ENCODE results near the gene UCK2. TPM values are rescaled to one million over a fixed set of nuclear protein-coding genes. Genes with fewer than 3 reads are reported as not detected.

UCK2 gene
- total and polyA plus RNA-seq, 2 donors (not counting 3 experiments of a cell fraction or from before 2014, with no cell fraction given), result 62.3 to 74.7 TPM

DNA sequence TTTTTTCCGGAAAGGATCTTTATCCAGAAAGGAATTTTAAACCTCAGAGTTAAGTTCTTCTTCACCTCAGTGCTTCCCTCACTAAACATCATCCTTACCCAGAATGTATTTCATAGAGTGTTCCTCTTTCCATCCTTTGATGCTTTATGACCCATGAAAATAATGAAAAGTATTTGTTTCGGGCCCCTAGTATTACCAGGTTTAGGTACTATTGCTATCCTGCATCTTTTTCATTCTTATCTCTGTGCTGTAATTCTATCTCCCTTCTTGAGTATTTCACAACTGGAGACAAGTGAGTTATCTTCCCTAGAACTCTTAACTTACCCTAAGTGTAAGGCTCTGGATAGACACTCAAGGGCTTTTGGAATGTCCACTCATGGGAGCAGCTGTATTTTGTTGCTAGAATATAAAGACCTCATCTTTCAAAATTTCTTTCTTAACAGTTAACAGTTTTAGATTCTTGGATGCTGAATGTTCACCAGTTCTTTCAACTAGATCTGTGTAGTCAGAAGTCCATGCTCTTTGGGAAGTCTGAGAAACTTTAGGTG, 26.2 kb downstream of the UCK2 start:
- Histone ChIP-seq H3K36me3 (ENCODE audit: control insufficient read depth in 2 of 2, extremely low read depth in 1 of 2, insufficient read depth in 2 of 2, low read length in 2 of 2) (no peaks in the 10 kb centered on the region), H3K27me3 (ENCODE audit: control insufficient read depth in 2 of 2, insufficient read depth in 2 of 2, low read length in 2 of 2) (no peaks in the 10 kb centered on the region), H3K79me2 (ENCODE audit: control insufficient read depth, insufficient read depth, low read length) (peaks cover 95% of the 10 kb centered on the region), H4K20me1 (replicated peaks; ENCODE audit: control insufficient read depth, extremely low read depth, insufficient read depth, low read length) (peaks cover 3% of the 10 kb centered on the region), H3K4me1 (ENCODE audit: control insufficient read depth, extremely low read depth, insufficient read depth, low read length) (no peaks in the 10 kb centered on the region), H3K9ac (replicated peaks; ENCODE audit: extremely low read depth, insufficient read depth, low read length) (no peak overlapping the region), H3K4me3 (replicated peaks in 1 of 3; ENCODE audit: insufficient read depth in 1 of 3, low read depth in 1 of 3, low read length in 3 of 3) (no peak overlapping the region), H2AFZ (ENCODE audit: low read depth, low read length) (no peak overlapping the region), H3K27ac (ENCODE audit: insufficient read depth, low read depth, low read length) (peak overlapping the region; percentile 1), H3K9me3 (replicated peaks; ENCODE audit: control insufficient read depth, insufficient read depth, low read length) (no peaks in the 10 kb centered on the region), H3K9me1 (replicated peaks; ENCODE audit: control insufficient read depth, extremely low read depth, insufficient read depth, low read length) (no peaks in the 10 kb centered on the region), H3K4me2 (ENCODE audit: insufficient read depth, low read length) (no peak overlapping the region)
- TF ChIP-seq POLR2A (IDR thresholded peaks at IDR 0.05; ENCODE audit: low read depth, low read length), result no peak
- TF ChIP-seq MYC (IDR thresholded peaks at IDR 0.05; ENCODE audit: low read depth, low read length), result no peak
- TF ChIP-seq, protein P1, sequence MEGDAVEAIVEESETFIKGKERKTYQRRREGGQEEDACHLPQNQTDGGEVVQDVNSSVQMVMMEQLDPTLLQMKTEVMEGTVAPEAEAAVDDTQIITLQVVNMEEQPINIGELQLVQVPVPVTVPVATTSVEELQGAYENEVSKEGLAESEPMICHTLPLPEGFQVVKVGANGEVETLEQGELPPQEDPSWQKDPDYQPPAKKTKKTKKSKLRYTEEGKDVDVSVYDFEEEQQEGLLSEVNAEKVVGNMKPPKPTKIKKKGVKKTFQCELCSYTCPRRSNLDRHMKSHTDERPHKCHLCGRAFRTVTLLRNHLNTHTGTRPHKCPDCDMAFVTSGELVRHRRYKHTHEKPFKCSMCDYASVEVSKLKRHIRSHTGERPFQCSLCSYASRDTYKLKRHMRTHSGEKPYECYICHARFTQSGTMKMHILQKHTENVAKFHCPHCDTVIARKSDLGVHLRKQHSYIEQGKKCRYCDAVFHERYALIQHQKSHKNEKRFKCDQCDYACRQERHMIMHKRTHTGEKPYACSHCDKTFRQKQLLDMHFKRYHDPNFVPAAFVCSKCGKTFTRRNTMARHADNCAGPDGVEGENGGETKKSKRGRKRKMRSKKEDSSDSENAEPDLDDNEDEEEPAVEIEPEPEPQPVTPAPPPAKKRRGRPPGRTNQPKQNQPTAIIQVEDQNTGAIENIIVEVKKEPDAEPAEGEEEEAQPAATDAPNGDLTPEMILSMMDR (IDR thresholded peaks at IDR 0.05; ENCODE audit: extremely low read depth in 1 of 2, insufficient read depth in 1 of 2, low read depth in 1 of 2, low read length in 2 of 2), result no peak
- TF ChIP-seq JUN (IDR thresholded peaks at IDR 0.05; ENCODE audit: borderline replicate concordance, insufficient read depth, insufficient read length, low read depth), result no peak
- TF ChIP-seq MAX (IDR thresholded peaks at IDR 0.05; ENCODE audit: insufficient read depth, insufficient read length), result no peak
- BruUV-seq (replicated peaks), result no TSS peak
- DNase-seq (ENCODE audit: low read depth, low spot score) (no peak), FAIRE-seq (no peak)
- intact Hi-C loops (cut with micrococcal nuclease) (no loop called here), dilution Hi-C loops (cut with MboI; ENCODE audit: extremely low pct_ligation_motif_present, low sequenced_read_pairs) (no loop called here)
- CTCF ChIA-PET, result no interaction called here
- POLR2A ChIA-PET, result no interaction called here
